ENCODE results near the gene SLC1A2.

Gene SLC1A2

GRCh38 chr11:35293035-35293434 is 126.3 kb downstream of the SLC1A2 start:
- Histone ChIP-seq H3K36me3 (ENCODE audit: control insufficient read depth, insufficient read depth, low read length) (no peaks in the 10 kb centered on the region), H3K27me3 (replicated peaks; ENCODE audit: control insufficient read depth, insufficient read depth, low read length) (no peaks in the 10 kb centered on the region), H3K4me3 (replicated peaks; ENCODE audit: low read depth, low read length) (no peak overlapping the region)
- TF ChIP-seq CTCF (IDR thresholded peaks at IDR 0.05; ENCODE audit: insufficient read depth, low read length, poor library complexity, severe bottlenecking) = no peak
- DNase-seq (ENCODE audit: extremely low read depth, insufficient read length) = no peak

- no peak overlapping the region for H3K4me3 ChIP-seq (replicated peaks; ENCODE audit: low read depth, low read length)
- no peaks in the 10 kb centered on the region for H3K27me3 ChIP-seq (replicated peaks; ENCODE audit: control insufficient read depth, insufficient read depth, low read length)
- H3K36me3 ChIP-seq (ENCODE audit: control insufficient read depth, insufficient read depth, low read length) = no peaks in the 10 kb centered on the region
- DNase-seq (ENCODE audit: extremely low read depth, insufficient read length) = no peak
- no peak for TF ChIP-seq CTCF (IDR thresholded peaks at IDR 0.05; ENCODE audit: insufficient read depth, low read length, poor library complexity, severe bottlenecking)
These were observed 127.1 kb downstream of the SLC1A2 start for GRCh38 chr11:35292279-35292678.

- Histone ChIP-seq H3K36me3 (ENCODE audit: control insufficient read depth, insufficient read depth, low read length) (no peaks in the 10 kb centered on the region), H3K4me3 (replicated peaks; ENCODE audit: low read depth, low read length) (no peak overlapping the region), H3K27me3 (replicated peaks; ENCODE audit: control insufficient read depth, insufficient read depth, low read length) (no peaks in the 10 kb centered on the region)
- TF ChIP-seq CTCF (IDR thresholded peaks at IDR 0.05; ENCODE audit: insufficient read depth, low read length, poor library complexity, severe bottlenecking) = no peak
- no peak for DNase-seq (ENCODE audit: extremely low read depth, insufficient read length)
These were observed 128.5 kb downstream of the SLC1A2 start for GRCh38 chr11:35290876-35291275.

- no peak overlapping the region for H3K4me3 ChIP-seq (replicated peaks; ENCODE audit: low read depth, low read length)
These were observed 129.5 kb downstream of the SLC1A2 start for GRCh38 chr11:35289821-35290220.

GRCh38 chr11:35288817-35289541 is 130.4 kb downstream of the SLC1A2 start:
- Histone ChIP-seq H3K27me3 (replicated peaks; ENCODE audit: control insufficient read depth, insufficient read depth, low read length) (no peaks in the 10 kb centered on the region), H3K4me3 (replicated peaks; ENCODE audit: low read depth, low read length) (no peak overlapping the region), H3K36me3 (ENCODE audit: control insufficient read depth, insufficient read depth, low read length) (no peaks in the 10 kb centered on the region)
- no peak for TF ChIP-seq CTCF (IDR thresholded peaks at IDR 0.05; ENCODE audit: insufficient read depth, low read length, poor library complexity, severe bottlenecking)
- no peak for DNase-seq (ENCODE audit: extremely low read depth, insufficient read length)

More at GRCh38 chr11:35289821-35290220, 129.5 kb downstream of the SLC1A2 start:
- no peak for TF ChIP-seq CTCF (IDR thresholded peaks at IDR 0.05; ENCODE audit: insufficient read depth, low read length, poor library complexity, severe bottlenecking)
- Histone ChIP-seq H3K36me3 (ENCODE audit: control insufficient read depth, insufficient read depth, low read length) (no peaks in the 10 kb centered on the region), H3K27me3 (replicated peaks; ENCODE audit: control insufficient read depth, insufficient read depth, low read length) (no peaks in the 10 kb centered on the region)
- DNase-seq (ENCODE audit: extremely low read depth, insufficient read length) = no peak

- Histone ChIP-seq H3K36me3 (ENCODE audit: control insufficient read depth, insufficient read depth, low read length) (no peaks in the 10 kb centered on the region), H3K4me3 (replicated peaks; ENCODE audit: low read depth, low read length) (no peak overlapping the region), H3K27me3 (replicated peaks; ENCODE audit: control insufficient read depth, insufficient read depth, low read length) (no peaks in the 10 kb centered on the region)
- DNase-seq (ENCODE audit: extremely low read depth, insufficient read length) = no peak
- no peak for TF ChIP-seq CTCF (IDR thresholded peaks at IDR 0.05; ENCODE audit: insufficient read depth, low read length, poor library complexity, severe bottlenecking)
These were observed 131.0 kb downstream of the SLC1A2 start for GRCh38 chr11:35288309-35288708.
